GM21737 (cell line): ENCODE measurements around the gene TKTL1.

ENCODE experiments used
- ATAC-seq: cut with Tn5 transposase; IDR thresholded peaks from one replicate; pipeline ENCODE4 v1.9.1; 2021; ENCODE audit warnings: mild to moderate bottlenecking, moderate library complexity; ENCODE audit not compliant: unreplicated experiment

TKTL1 gene

GRCh38 chrX:154373340-154374306 lies 78.0 kb downstream of the TKTL1 start:
- ATAC-seq, result no peak

GRCh38 chrX:154374313-154375155 lies 78.9 kb downstream of the TKTL1 start, which contains the start of gene FLNA:
TSS of gene FLNA (minus strand) at chrX:154374634. CDS start at chrX:154371245, 3,389 bp downstream.
- no peak for ATAC-seq

DNA sequence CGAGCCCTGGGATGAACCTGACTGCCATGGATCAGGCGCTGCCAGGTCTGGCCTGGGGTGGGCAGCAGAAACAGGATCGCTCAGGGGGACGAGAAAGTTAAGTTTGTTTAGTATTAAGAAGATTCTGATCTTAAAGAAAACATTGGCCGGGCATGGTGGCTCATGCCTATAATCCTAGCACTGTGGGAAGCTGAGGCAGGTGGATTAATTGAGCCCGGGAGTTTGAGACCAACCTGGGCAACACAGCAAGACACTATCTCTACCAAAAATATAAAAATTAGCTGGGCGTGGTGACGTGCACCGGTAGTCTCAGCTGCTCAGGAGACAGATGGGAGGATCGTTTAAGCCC lies 79.5 kb downstream of the TKTL1 start:
- no peak for ATAC-seq

- no peak for ATAC-seq
Observed at GRCh38 chrX:154376774-154377173, 81.2 kb downstream of the TKTL1 start.

GRCh38 chrX:154378059-154378798 lies 82.6 kb downstream of the TKTL1 start:
- ATAC-seq, result peak; percentile 1

GRCh38 chrX:154378799-154379568 lies 83.4 kb downstream of the TKTL1 start, which contains the start of gene EMD:
TSS of gene EMD (plus strand) at chrX:154379295. CDS start at chrX:154379485, 190 bp downstream.
- peak; percentile 78 for ATAC-seq

GRCh38 chrX:154379569-154379951 lies 84.0 kb downstream of the TKTL1 start:
- peak; percentile 5 for ATAC-seq
